HCT116 (cell line): ENCODE data around the gene BET1L.

ENCODE experiments used
- CTCF ChIP-seq, 3 experiments: fragments of 200-600 bp in 1 of 3; sonication (generic) in 1 of 3; IDR thresholded peaks in 2 of 3; conservative IDR thresholded peaks in 1 of 3; 2 replicates each; pipeline ENCODE4 v1.5.1; 2012 to 2017; ENCODE audit warnings: low read depth in 2 of 3, low read length in 2 of 3, antibody characterized with exemption in 1 of 3, borderline replicate concordance in 1 of 3, control low read depth in 1 of 3, mild to moderate bottlenecking in 1 of 3, mixed read lengths in 1 of 3, mixed run types in 1 of 3, moderate library complexity in 1 of 3; ENCODE audit not compliant: insufficient read depth in 1 of 3
- EGR1 ChIP-seq: IDR thresholded peaks from 2 replicates; pipeline ENCODE4 v1.6.1; 2012; ENCODE audit warnings: low read depth
- FOSL1 ChIP-seq: IDR thresholded peaks from 2 replicates; pipeline ENCODE4 v1.6.1; 2012; ENCODE audit warnings: low read depth
- POLR2A ChIP-seq: IDR thresholded peaks from 2 replicates; pipeline ENCODE4 v1.7.0; 2011; ENCODE audit warnings: borderline replicate concordance; ENCODE audit not compliant: insufficient read depth, insufficient read length; ENCODE audit errors: extremely low read depth
- YY1 ChIP-seq: IDR thresholded peaks from 2 replicates; pipeline ENCODE4 v1.6.1; 2011; ENCODE audit warnings: low read length, low read depth, moderate library complexity, mild to moderate bottlenecking; ENCODE audit not compliant: insufficient replicate concordance; ENCODE audit errors: extremely low read depth
- ZBTB33 ChIP-seq: IDR thresholded peaks from 2 replicates; pipeline ENCODE4 v1.6.1; 2011; ENCODE audit warnings: mild to moderate bottlenecking, low read length, moderate library complexity; ENCODE audit not compliant: insufficient replicate concordance; ENCODE audit errors: extremely low read depth
- TF ChIP-seq, protein P1 (sequence below): IDR thresholded peaks from 2 replicates; pipeline ENCODE4 v1.6.1; 2012; ENCODE audit warnings: low read depth

DNA sequence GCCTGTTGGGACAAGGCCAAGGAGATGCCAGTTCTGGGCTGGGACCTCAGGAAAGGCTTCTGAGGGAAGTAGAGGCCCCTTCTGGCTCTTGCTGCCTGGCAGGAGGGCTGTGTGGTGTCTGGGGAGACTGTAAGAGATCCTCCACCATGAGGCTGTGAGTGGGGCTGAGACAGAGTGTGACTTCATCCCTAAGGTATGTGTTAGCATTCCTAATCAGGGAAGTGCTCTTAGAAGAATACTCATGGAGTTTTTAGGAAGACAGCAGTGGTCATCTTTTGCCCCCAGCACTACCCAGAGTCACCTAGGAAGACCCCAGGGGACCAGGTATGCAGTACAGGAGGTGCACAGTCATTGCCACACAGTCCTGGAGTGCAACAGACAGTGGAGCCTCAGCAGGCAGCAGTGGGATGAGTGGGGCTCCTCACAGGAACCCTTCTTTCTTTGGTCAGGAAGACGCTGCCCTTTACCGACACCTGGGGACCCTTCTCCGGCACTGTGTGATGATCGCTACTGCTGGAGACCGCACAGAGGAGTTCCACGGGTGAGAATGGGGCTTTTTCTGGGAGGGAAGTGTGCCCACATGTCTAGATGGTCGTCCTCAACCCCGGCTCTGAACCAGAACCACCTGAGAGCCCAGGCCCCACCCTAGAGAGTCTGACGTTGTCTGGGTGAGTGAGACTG is 3.1 kb upstream of the BET1L start:
- TF ChIP-seq POLR2A (no peak), CTCF (IDR thresholded peaks at IDR 0.05 in 2 of 3, conservative IDR thresholded peaks at IDR 0.05 in 1 of 3; ENCODE audit: borderline replicate concordance in 1 of 3, insufficient read depth in 1 of 3, low read depth in 2 of 3, low read length in 2 of 3) (no peak), YY1 (no peak), FOSL1 (no peak), EGR1 (no peak), ZBTB33 (no peak)
- TF ChIP-seq, protein P1, sequence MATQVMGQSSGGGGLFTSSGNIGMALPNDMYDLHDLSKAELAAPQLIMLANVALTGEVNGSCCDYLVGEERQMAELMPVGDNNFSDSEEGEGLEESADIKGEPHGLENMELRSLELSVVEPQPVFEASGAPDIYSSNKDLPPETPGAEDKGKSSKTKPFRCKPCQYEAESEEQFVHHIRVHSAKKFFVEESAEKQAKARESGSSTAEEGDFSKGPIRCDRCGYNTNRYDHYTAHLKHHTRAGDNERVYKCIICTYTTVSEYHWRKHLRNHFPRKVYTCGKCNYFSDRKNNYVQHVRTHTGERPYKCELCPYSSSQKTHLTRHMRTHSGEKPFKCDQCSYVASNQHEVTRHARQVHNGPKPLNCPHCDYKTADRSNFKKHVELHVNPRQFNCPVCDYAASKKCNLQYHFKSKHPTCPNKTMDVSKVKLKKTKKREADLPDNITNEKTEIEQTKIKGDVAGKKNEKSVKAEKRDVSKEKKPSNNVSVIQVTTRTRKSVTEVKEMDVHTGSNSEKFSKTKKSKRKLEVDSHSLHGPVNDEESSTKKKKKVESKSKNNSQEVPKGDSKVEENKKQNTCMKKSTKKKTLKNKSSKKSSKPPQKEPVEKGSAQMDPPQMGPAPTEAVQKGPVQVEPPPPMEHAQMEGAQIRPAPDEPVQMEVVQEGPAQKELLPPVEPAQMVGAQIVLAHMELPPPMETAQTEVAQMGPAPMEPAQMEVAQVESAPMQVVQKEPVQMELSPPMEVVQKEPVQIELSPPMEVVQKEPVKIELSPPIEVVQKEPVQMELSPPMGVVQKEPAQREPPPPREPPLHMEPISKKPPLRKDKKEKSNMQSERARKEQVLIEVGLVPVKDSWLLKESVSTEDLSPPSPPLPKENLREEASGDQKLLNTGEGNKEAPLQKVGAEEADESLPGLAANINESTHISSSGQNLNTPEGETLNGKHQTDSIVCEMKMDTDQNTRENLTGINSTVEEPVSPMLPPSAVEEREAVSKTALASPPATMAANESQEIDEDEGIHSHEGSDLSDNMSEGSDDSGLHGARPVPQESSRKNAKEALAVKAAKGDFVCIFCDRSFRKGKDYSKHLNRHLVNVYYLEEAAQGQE = no peak
